Lung (tissue), 12 donors: ENCODE results near the gene SLC25A30. TPM values are rescaled to one million over a fixed set of nuclear protein-coding genes. Genes with fewer than 3 reads are reported as not detected.
"Not testable (repeated sequence)": the region's sequence is repeated elsewhere in the genome, so short reads cannot be mapped to it uniquely, and the experiment has no call there.

Source experiments
- ATAC-seq: fragments of 200-7000 bp; cut with Tn5 transposase; one replicate; pipeline ENCODE4 v1.9.1; 2020; ENCODE audit warnings: moderate number of reproducible peaks; ENCODE audit not compliant: insufficient read depth, low FRiP score
- DNase-seq, 3 donors: peaks; one replicate each; pipeline ENCODE4 v3.0.0-alpha.2; 2013 to 2017
- H3K27ac ChIP-seq, 2 donors: one replicate each; pipeline ENCODE4 v1.5.1; 2013; ENCODE audit warnings: mild to moderate bottlenecking in 2 of 2, moderate library complexity in 2 of 2, control low read depth in 1 of 2, inconsistent platforms in 1 of 2, low read depth in 1 of 2, low read length in 1 of 2
- H3K27me3 ChIP-seq, 3 donors: one replicate each; pipeline ENCODE4 v1.5.1; 2013; ENCODE audit warnings: low read length in 2 of 3; ENCODE audit not compliant: control insufficient read depth in 3 of 3, insufficient read depth in 3 of 3
- H3K36me3 ChIP-seq, 4 donors: one replicate each; pipeline ENCODE4 v1.5.1; 2013; ENCODE audit warnings: low read length in 4 of 4, mild to moderate bottlenecking in 1 of 4, moderate library complexity in 1 of 4; ENCODE audit not compliant: control insufficient read depth in 4 of 4, insufficient read depth in 4 of 4
- H3K4me1 ChIP-seq, 5 donors: one replicate each; pipeline ENCODE4 v1.5.1; 2013; ENCODE audit warnings: low read length in 5 of 5, mild to moderate bottlenecking in 2 of 5, moderate library complexity in 1 of 5; ENCODE audit not compliant: control insufficient read depth in 5 of 5, insufficient read depth in 5 of 5
- H3K4me3 ChIP-seq: one replicate; pipeline ENCODE4 v1.5.1; 2013; ENCODE audit warnings: mild to moderate bottlenecking, control low read depth, moderate library complexity
- H3K9ac ChIP-seq, 2 donors: one replicate each; pipeline ENCODE4 v1.5.1; 2013; ENCODE audit warnings: low read length in 2 of 2, control low read depth in 1 of 2; ENCODE audit not compliant: insufficient read depth in 1 of 2
- H3K9me3 ChIP-seq, 4 donors: one replicate each; pipeline ENCODE4 v1.5.1; 2013; ENCODE audit warnings: low read length in 3 of 4, mild to moderate bottlenecking in 1 of 4, moderate library complexity in 1 of 4; ENCODE audit not compliant: control insufficient read depth in 4 of 4, insufficient read depth in 3 of 4
- WGBS, 2 donors: extraction: QIAGEN DNeasy Blood & Tissue Kit; methylation state at CpG; one replicate each; pipeline ENCODE4 v1.1.7; 2013; 5-methylcytosine and 5-hydroxymethylcytosine counted together
- polyA plus RNA-seq, 2 donors: library from polyadenylated mRNA; stranded (reverse); fragments of 200-250 nt; gene quantifications; one replicate each; pipeline ENCODE4 v1.2.1, GENCODE V29; 2013
- total RNA-seq, 2 donors: library from RNA; depleted of rRNA in 1 of 2; stranded (reverse); fragments of >200 nt in 1 of 2; gene quantifications; one replicate each; pipeline ENCODE4 v1.2.1, GENCODE V29; 2014 to 2021
- TF ChIP-seq, protein P1 (sequence below): IDR thresholded peaks from 2 replicates; pipeline ENCODE4 v1.5.1; 2012; ENCODE audit warnings: mild to moderate bottlenecking; ENCODE audit errors: control extremely low read depth, extremely low read depth
- donor health status: control.
- donor health status: control.
- donor health status: Bipolar disorder and iron deficiency.
- donor health status: healthy.
- donor health status: DM: yes; HTN: yes; CAD: no.

SLC25A30 gene
- total and polyA plus RNA-seq, 4 donors, result 7.3 to 24.3 (median 10.2) TPM

DNA sequence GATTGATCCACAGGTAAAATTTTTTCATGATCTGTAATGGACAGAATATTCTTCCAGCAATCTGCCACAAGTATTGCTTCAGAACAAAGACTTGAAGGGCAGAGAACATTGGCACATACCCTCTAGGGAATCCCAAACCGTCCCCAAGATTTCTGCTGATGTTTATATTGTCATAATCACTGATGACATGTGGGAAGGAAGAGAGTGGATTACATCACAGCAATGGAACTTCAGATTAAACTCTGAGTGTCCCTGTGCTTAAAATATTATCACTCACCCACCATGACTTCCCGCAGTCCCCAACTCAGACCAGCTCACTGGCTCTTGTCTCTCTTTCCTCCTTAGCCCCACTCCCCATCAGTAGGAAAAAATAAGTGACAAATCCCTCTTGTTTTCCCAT lies 68.7 kb downstream of the SLC25A30 start:
- Histone ChIP-seq H3K27me3 (no peaks in the 10 kb centered on the region), H3K27ac (no peak overlapping the region), H3K4me3 (no peak overlapping the region), H3K9me3 (peaks cover 0 to 2% (median 0%) of the 10 kb centered on the region in 4 donors), H3K4me1 (no peaks in the 10 kb centered on the region), H3K36me3 (peaks cover 5 to 32% (median 12%) of the 10 kb centered on the region in 4 donors), H3K9ac (no peak overlapping the region)
- DNase-seq, result no peak
- TF ChIP-seq, protein P1, sequence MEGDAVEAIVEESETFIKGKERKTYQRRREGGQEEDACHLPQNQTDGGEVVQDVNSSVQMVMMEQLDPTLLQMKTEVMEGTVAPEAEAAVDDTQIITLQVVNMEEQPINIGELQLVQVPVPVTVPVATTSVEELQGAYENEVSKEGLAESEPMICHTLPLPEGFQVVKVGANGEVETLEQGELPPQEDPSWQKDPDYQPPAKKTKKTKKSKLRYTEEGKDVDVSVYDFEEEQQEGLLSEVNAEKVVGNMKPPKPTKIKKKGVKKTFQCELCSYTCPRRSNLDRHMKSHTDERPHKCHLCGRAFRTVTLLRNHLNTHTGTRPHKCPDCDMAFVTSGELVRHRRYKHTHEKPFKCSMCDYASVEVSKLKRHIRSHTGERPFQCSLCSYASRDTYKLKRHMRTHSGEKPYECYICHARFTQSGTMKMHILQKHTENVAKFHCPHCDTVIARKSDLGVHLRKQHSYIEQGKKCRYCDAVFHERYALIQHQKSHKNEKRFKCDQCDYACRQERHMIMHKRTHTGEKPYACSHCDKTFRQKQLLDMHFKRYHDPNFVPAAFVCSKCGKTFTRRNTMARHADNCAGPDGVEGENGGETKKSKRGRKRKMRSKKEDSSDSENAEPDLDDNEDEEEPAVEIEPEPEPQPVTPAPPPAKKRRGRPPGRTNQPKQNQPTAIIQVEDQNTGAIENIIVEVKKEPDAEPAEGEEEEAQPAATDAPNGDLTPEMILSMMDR, result no peak
- no peak for ATAC-seq
- 36 to 50% methylated on average over 2 of the region's 2 CpGs for WGBS, 2 donors

GRCh38 chr13:45344064-45344463 lies 74.1 kb downstream of the SLC25A30 start:
- H3K27me3 ChIP-seq, ATAC-seq, H3K9me3 ChIP-seq, H3K27ac ChIP-seq, DNase-seq, H3K9ac ChIP-seq, H3K4me3 ChIP-seq: not testable (repeated sequence)
- 97% methylated on average over 8 of the region's 8 CpGs for WGBS, 2 donors
- H3K4me1 ChIP-seq, result peaks cover 0 to 20% (median 11%) of the 10 kb centered on the region in 5 donors
- H3K36me3 ChIP-seq, result peaks cover 8 to 21% (median 18%) of the 10 kb centered on the region in 4 donors

Other genes starting within 250 kb of the SLC25A30 start
- not detected for gene KCTD4, start 217.3 kb downstream of the SLC25A30 start, total RNA-seq
- not detected for gene KCTD4, start 217.3 kb downstream of the SLC25A30 start, polyA plus RNA-seq
- 1,000 to 10,000 TPM; 2,791 to 4,410 TPM for gene TPT1, start 77.2 kb downstream of the SLC25A30 start, total RNA-seq
- 1,000 to 10,000 TPM; 4,352 to 8,629 TPM for gene TPT1, start 77.2 kb downstream of the SLC25A30 start, polyA plus RNA-seq
- 10 to 100 TPM; 26.3 to 66.7 TPM for gene COG3, start 46.6 kb upstream of the SLC25A30 start, total RNA-seq
- gene COG3, start 46.6 kb upstream of the SLC25A30 start, polyA plus RNA-seq, result 10 to 100 TPM; 14.7 to 18.6 TPM
- gene ERICH6B, start 197.4 kb upstream of the SLC25A30 start, total RNA-seq, result not detected
- not detected for gene ERICH6B, start 197.4 kb upstream of the SLC25A30 start, polyA plus RNA-seq